Urinary bladder (tissue), 4 donors: ENCODE measurements around the gene DUSP7. TPM values are rescaled to one million over a fixed set of nuclear protein-coding genes. Genes with fewer than 3 reads are reported as not detected.
"Not testable (repeated sequence)": the region's sequence is repeated elsewhere in the genome, so short reads cannot be mapped to it uniquely, and the experiment has no call there.

Experiments used
- DNase-seq: peaks from one replicate; pipeline ENCODE4 v3.0.0-alpha.2; 2015; ENCODE audit errors: extremely low spot score
- H3K27ac ChIP-seq: one replicate; pipeline ENCODE4 v1.5.1; 2013; ENCODE audit warnings: low read depth, mild to moderate bottlenecking, moderate library complexity
- H3K36me3 ChIP-seq: one replicate; pipeline ENCODE4 v1.6.1; 2013; ENCODE audit warnings: mild to moderate bottlenecking, moderate library complexity; ENCODE audit not compliant: insufficient read depth
- H3K4me1 ChIP-seq: one replicate; pipeline ENCODE4 v1.6.1; 2013; ENCODE audit warnings: mild to moderate bottlenecking, moderate library complexity; ENCODE audit not compliant: insufficient read depth
- H3K4me3 ChIP-seq: one replicate; pipeline ENCODE4 v1.5.1; 2013; ENCODE audit warnings: low read depth, low read length
- WGBS: extraction: QIAGEN DNeasy Blood & Tissue Kit; methylation state at CpG from one replicate; pipeline ENCODE4 v1.1.7; 2013; 5-methylcytosine and 5-hydroxymethylcytosine counted together
- polyA plus RNA-seq: library from polyadenylated mRNA; stranded (reverse); fragments of 200-250 nt; gene quantifications from one replicate; pipeline ENCODE4 v1.2.3, GENCODE V29; 2013
- total RNA-seq: library from RNA; depleted of rRNA; stranded (reverse); fragments of >200 nt; gene quantifications from one replicate; pipeline ENCODE4 v1.2.3, GENCODE V29; 2014
- donor health status: healthy with polysubstance abuse.
- donor health status: healthy.

DUSP7 gene
- total and polyA plus RNA-seq, 2 donors = 8.2 to 14.3 TPM

- 7% methylated on average over 26 of the region's 26 CpGs for WGBS
- Histone ChIP-seq H3K36me3 (no peaks in the 10 kb centered on the region), H3K4me3 (peak overlapping the region; percentile 89), H3K4me1 (peaks cover 2% of the 10 kb centered on the region), H3K27ac (peak overlapping the region; percentile 68)
- DNase-seq = no peak
These were observed 1.5 kb downstream of the DUSP7 start for GRCh38 chr3:52054661-52055511.

- 71% methylated on average over 31 of the region's 31 CpGs for WGBS
- H3K4me1 ChIP-seq = peaks cover 2% of the 10 kb centered on the region
- no peak overlapping the region for H3K4me3 ChIP-seq
- peak overlapping the region; percentile 85 for H3K27ac ChIP-seq
- DNase-seq = no peak
- H3K36me3 ChIP-seq = no peaks in the 10 kb centered on the region
These were observed 2.8 kb downstream of the DUSP7 start for GRCh38 chr3:52053307-52054304.

GRCh38 chr3:52052831-52053306 is 3.5 kb downstream of the DUSP7 start:
- H3K4me3 ChIP-seq = no peak overlapping the region
- DNase-seq = no peak
- no peaks in the 10 kb centered on the region for H3K36me3 ChIP-seq
- WGBS = 16% methylated on average over 10 of the region's 10 CpGs
- peak overlapping the region; percentile 85 for H3K27ac ChIP-seq
- H3K4me1 ChIP-seq = peaks cover 2% of the 10 kb centered on the region

- H3K36me3 ChIP-seq = no peaks in the 10 kb centered on the region
- 84% methylated on average over 8 of the region's 8 CpGs for WGBS
- H3K27ac ChIP-seq = no peak overlapping the region
- H3K4me3 ChIP-seq = no peak overlapping the region
- H3K4me1 ChIP-seq = peaks cover 2% of the 10 kb centered on the region
- DNase-seq = no peak
These were observed 4.9 kb downstream of the DUSP7 start for GRCh38 chr3:52051444-52051843.

GRCh38 chr3:52050571-52050970 is 5.8 kb downstream of the DUSP7 start:
- no peaks in the 10 kb centered on the region for H3K36me3 ChIP-seq
- H3K27ac ChIP-seq = no peak overlapping the region
- no peak overlapping the region for H3K4me3 ChIP-seq
- WGBS = 86% methylated on average over 21 of the region's 21 CpGs
- DNase-seq = no peak
- peaks cover 2% of the 10 kb centered on the region for H3K4me1 ChIP-seq

- no peak overlapping the region for H3K4me3 ChIP-seq
- H3K27ac ChIP-seq = no peak overlapping the region
- no peaks in the 10 kb centered on the region for H3K36me3 ChIP-seq
- no peak for DNase-seq
- 70% methylated on average over 2 of the region's 2 CpGs for WGBS
- peaks cover 2% of the 10 kb centered on the region for H3K4me1 ChIP-seq
These were observed 6.9 kb downstream of the DUSP7 start for GRCh38 chr3:52049503-52049902.

- no peak for DNase-seq
- Histone ChIP-seq H3K27ac (peak overlapping the region; percentile 33), H3K4me1 (no peaks in the 10 kb centered on the region), H3K4me3 (no peak overlapping the region), H3K36me3 (no peaks in the 10 kb centered on the region)
- 78% methylated on average over 20 of the region's 20 CpGs for WGBS
These were observed 8.9 kb downstream of the DUSP7 start for GRCh38 chr3:52047295-52047960.

GRCh38 chr3:52046902-52047239 is 9.5 kb downstream of the DUSP7 start:
- H3K27ac ChIP-seq = peak overlapping the region; percentile 1
- DNase-seq = no peak
- H3K4me1 ChIP-seq = no peaks in the 10 kb centered on the region
- H3K36me3 ChIP-seq = no peaks in the 10 kb centered on the region
- H3K4me3 ChIP-seq = no peak overlapping the region
- WGBS = 85% methylated on average over 7 of the region's 7 CpGs

GRCh38 chr3:52046186-52046901 is 10.0 kb downstream of the DUSP7 start:
- DNase-seq = no peak
- no peak overlapping the region for H3K4me3 ChIP-seq
- peak overlapping the region; percentile 41 for H3K27ac ChIP-seq
- H3K36me3 ChIP-seq = no peaks in the 10 kb centered on the region
- H3K4me1 ChIP-seq = no peaks in the 10 kb centered on the region
- 68% methylated on average over 12 of the region's 12 CpGs for WGBS

GRCh38 chr3:52044869-52045619 is 11.3 kb downstream of the DUSP7 start:
- Histone ChIP-seq H3K4me1 (no peaks in the 10 kb centered on the region), H3K4me3 (no peak overlapping the region), H3K36me3 (no peaks in the 10 kb centered on the region), H3K27ac (no peak overlapping the region)
- DNase-seq = no peak
- 91% methylated on average over 18 of the region's 18 CpGs for WGBS

GRCh38 chr3:52043750-52044149 is 12.6 kb downstream of the DUSP7 start:
- WGBS = 61% methylated on average over 6 of the region's 6 CpGs
- DNase-seq = no peak
- no peak overlapping the region for H3K27ac ChIP-seq
- H3K4me3 ChIP-seq = no peak overlapping the region
- no peaks in the 10 kb centered on the region for H3K36me3 ChIP-seq
- no peaks in the 10 kb centered on the region for H3K4me1 ChIP-seq

GRCh38 chr3:52043039-52043438 is 13.3 kb downstream of the DUSP7 start:
- DNase-seq, H3K4me3 ChIP-seq, H3K27ac ChIP-seq, H3K36me3 ChIP-seq, H3K4me1 ChIP-seq: not testable (repeated sequence)
- 93% methylated on average over 1 of the region's 1 CpG for WGBS
